Tibial nerve (tissue), 4 donors: Measurements from ENCODE around the gene DISP2.

Source experiments
- CTCF ChIP-seq, 5 experiments: fragments of 200-600 bp in 3 of 5; fragments of 450-650 bp in 2 of 5; sonication (generic) in 3 of 5; IDR thresholded peaks; one replicate each; pipeline ENCODE4 v1.5.1; 2016 to 2019; ENCODE audit warnings: antibody characterized with exemption in 5 of 5, mild to moderate bottlenecking in 3 of 5, moderate library complexity in 2 of 5
- EP300 ChIP-seq, 2 donors: sonication (generic); formaldehyde crosslinking; IDR thresholded peaks; one replicate each; pipeline ENCODE4 v1.6.1; 2017; ENCODE audit warnings: antibody characterized with exemption in 2 of 2, mild to moderate bottlenecking in 1 of 2
- POLR2A ChIP-seq, 2 donors: fragments of 450-650 bp; IDR thresholded peaks; one replicate each; pipeline ENCODE4 v1.6.1; 2017; ENCODE audit warnings: antibody characterized with exemption in 2 of 2, mild to moderate bottlenecking in 2 of 2, moderate library complexity in 2 of 2

- TF ChIP-seq EP300 (IDR thresholded peaks at IDR 0.05) = no peak
- no peak for TF ChIP-seq CTCF (IDR thresholded peaks at IDR 0.05)
- TF ChIP-seq POLR2A (IDR thresholded peaks at IDR 0.05) = no peak
Observed at GRCh38 chr15:40331637-40332036, 26.4 kb upstream of the DISP2 start.
